ENCODE measurements around the gene TCF19.
"Not testable (repeated sequence)": the region's sequence is repeated elsewhere in the genome, so short reads cannot be mapped to it uniquely, and the experiment has no call there.

TCF19 gene

DNA sequence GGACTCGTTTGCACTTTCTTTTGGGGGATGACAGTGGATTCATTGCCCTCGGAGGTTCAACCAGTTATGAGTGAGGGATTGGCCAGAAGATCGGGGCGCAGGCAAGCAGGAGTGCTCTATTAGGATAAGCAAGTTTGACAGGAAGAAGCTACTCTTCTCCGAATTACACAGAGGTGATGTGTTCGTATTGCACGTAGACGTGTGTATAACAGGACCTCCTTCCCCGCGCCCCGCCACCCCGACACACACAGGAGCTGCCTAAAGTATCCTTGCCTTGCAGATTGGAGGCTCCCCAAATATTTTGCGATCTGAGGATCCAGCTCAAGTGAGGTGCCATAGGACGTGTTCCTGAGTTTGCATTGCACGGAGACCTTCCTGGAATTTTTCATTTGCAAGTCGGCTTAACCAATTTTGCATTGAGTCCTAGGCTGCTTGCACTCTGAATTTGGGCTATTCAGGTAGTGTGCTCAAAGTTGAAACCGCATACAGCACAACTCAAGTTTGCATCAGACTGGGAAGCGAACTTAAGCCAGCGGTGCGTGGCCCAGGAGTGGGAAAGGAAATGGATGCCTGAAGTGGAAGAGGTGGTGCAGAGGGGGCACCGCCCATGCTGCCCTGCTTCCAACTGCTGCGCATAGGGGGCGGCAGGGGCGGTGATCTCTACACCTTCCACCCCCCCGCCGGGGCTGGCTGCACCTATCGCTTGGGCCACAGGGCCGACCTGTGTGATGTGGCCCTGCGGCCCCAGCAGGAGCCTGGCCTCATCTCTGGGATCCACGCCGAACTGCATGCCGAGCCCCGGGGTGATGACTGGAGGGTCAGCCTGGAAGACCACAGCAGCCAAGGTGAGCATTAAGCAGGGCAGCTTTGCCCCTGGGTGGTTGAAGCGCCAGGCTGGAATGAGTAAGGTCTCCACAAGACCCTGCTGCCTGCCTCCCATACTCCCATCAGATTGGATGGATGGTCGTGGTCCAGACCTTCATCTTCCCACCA, 770 bp downstream of the TCF19 start:
- DNase-seq, result no peak

DNA sequence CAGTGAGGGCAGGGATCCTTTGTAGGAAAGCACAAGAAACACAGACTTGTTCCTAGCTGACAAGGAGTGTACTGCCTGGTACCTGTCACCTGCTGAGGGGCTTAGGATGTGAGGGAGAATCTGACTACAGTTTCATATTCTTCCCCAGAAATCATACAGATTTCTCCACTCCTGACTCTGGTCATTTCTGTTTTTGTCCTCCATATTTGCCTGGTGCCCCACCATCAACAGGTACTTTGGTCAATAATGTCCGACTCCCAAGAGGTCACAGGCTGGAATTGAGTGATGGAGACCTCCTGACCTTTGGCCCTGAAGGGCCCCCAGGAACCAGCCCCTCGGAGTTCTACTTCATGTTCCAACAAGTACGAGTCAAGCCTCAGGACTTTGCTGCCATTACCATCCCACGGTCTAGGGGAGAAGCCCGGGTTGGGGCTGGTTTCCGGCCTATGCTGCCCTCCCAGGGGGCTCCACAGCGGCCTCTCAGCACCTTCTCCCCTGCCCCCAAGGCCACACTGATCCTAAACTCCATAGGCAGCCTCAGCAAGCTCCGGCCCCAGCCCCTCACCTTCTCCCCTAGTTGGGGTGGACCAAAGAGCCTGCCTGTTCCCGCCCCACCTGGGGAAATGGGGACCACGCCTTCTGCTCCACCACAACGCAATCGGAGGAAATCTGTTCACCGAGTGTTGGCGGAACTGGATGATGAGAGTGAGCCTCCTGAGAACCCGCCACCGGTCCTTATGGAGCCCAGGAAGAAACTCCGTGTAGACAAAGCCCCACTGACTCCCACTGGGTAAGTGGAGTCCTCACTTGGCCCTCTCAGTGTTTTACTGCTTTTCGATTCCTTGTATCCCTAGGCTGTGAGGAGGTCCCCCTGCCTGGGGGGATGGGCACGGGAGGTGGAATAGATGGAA, 3.1 kb downstream of the TCF19 start:
- DNase-seq, result no peak

DNA sequence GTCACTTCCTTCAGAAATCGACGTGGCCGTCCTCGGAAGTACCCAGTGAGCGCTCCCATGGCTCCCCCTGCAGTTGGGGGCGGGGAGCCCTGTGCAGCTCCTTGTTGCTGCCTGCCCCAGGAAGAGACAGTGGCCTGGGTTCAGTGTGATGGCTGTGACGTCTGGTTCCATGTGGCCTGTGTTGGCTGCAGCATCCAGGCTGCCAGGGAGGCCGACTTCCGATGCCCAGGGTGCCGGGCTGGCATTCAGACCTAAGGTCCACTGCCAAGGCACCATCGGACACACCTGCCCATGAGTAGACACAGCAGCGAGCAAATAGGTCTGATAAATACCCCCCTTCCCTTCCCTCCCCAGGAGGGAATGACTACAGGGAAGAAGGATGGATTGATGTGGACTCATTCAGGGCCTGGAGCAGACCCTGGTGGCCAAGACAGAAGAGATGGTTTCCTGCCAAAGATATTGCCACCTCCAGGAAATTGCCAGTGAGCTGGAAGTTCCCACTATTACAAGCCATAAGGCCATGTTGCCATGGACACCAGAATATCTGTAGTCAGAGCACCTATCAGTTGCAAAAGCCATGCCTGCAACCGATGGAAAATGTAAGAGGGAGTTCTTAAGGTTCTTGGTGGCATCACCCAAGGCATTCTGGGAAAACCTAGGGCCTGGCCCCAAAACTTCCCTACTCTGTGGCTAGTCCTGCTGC, 4.2 kb downstream of the TCF19 start:
- no peak for DNase-seq

DNA sequence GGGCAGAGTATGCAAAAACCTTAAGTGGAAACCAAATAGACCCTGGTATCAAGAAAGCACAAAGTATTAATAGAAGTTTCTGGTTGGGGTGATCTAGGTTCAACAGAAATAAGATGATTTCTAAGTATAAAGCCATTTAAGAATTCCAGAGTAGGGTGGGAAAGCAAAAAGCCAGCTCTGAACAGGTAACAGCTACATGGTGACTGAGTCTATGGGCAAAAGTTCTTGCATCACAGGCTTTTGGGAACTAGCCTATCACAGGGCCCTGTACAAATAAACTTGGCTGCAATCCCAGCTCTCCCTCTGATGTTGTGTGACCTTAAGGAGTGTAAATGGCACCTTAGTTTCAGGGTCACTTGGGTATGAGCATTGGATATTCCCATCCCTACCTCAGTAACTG, 5.5 kb downstream of the TCF19 start:
- no peak for DNase-seq

DNA sequence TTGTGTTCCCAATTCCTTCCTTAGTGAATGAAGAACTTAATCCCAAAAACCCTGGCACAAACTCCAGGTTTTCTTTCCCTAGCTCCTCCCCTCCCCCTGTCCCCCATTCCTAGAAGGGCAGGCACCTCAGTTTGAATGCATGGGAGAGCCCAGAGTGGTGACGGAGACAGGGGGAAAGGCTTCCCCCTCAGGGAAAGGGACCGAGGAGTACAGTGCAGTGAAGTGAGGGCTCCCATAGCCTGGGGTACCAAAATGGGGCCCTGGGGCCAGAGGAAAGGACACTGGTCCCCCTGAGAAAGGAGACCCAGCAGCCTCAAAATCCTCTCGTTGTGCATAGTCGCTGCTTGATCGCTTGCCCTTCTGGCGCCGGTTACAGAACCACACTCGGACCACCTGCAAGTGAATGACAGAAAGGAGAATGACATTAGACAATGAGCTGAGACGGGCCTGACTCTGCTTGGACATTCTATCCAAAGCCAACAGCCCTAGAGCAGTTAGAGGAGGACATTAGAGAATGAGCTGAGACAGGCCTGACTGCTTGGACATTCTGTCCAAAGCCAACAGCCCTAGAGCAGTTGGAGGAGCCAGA, 6.2 kb downstream of the TCF19 start:
- DNase-seq, result not testable (repeated sequence)

DNA sequence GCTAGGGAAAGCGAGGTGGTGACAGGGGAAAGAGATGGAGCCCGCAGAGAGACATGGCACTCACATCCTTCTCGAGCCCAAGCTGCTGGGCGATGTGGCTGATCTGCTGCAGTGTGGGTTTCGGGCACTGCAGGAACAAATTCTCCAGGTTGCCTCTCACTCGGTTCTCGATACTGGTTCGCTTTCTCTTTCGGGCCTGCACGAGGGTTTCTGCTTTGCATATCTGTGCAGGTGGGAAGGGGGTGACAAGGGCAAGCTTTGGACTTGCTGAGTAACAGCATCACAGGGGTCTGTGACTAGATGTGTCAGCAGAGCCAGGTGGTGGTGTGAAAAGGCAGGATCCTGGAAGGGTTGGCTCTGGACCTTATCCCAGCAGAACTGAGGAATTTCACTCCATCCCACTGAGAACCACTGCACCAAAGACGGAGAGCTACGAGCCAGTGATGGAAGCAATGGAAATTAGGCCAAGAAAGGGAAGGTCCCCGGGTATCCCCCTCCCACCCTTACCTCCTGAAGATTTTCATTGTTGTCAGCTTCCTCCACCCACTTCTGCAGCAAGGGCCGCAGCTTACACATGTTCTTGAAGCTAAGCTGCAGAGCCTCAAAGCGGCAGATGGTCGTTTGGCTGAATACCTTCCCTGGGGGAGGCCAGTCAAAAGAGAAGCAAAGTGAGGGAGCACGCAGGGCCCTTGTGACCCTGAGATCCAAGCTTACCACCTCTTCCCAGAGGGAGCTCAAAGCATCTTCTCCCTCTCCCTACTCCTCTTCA, 6.9 kb downstream of the TCF19 start:
- not testable (repeated sequence) for DNase-seq

DNA sequence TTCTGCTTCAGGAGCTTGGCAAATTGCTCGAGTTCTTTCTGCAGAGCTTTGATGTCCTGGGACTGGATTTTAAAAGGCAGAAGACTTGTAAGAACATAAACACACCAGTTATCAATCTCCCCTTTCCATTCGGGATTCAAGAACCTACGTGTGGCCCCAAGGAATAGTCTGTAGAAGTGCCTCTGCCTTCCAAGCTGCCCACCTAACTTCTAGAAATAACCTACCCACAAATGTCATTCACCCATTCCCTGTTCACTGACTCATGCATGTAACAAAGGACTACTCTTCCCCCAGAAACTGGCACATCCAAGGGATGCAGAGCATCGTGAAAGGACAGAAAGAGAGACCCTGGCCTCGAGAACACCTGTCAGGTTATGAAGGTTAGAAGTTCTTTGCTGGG, 7.6 kb downstream of the TCF19 start:
- no peak for DNase-seq

DNA sequence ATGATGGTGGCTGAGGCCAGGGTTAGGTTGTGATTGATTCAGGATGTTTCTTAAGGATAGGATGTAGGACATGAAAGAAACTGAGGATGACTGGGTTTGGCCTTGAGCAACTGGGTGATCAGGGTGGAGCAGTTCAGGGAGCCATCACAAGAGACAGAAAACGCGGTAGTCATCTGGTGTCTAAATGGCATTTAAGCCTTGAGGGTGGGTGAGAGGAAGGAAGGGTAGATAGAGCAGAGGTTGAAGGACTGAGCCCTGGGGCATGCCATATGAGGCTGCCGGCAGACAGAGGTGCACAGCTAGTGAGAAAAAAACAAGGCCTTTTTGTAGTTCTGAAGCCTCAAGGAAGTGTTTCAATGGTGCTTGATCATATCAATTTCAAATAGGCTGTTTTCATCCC, 10.2 kb downstream of the TCF19 start:
- no peak for DNase-seq

DNA sequence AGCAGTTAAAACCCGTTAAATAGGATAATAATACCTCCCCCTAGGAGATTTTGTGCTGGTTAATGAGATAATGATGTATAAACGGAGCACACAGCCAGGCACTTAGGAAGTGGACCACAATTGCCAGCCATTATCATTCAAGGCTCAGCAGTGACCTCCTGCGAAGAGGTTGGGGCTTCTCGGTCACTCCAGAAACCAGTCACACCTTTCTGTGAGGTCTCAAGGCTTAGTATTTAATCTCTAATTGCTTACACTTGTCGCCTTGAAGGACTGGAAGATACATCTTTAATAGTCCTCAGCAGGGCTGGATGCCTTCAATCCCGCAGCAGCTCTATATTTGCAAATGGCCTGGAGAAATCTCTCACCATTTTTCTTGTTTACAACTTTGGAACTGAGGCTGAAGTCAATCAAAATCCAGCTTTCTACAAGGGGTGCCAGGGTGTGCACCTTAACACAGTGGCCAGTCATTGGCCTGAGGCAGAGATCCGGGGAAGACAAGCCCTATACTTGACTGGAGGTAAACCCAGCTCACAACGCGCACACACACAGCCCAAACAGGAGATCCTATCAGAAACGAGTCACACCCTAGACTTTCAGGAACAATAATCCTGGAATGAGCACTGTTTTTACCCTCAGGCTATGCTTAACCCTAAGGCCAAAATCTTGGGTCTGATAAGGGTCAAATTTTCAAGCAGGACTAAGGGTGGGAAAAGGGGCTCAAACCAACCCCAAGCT, 10.9 kb downstream of the TCF19 start:
- no peak for DNase-seq

DNA sequence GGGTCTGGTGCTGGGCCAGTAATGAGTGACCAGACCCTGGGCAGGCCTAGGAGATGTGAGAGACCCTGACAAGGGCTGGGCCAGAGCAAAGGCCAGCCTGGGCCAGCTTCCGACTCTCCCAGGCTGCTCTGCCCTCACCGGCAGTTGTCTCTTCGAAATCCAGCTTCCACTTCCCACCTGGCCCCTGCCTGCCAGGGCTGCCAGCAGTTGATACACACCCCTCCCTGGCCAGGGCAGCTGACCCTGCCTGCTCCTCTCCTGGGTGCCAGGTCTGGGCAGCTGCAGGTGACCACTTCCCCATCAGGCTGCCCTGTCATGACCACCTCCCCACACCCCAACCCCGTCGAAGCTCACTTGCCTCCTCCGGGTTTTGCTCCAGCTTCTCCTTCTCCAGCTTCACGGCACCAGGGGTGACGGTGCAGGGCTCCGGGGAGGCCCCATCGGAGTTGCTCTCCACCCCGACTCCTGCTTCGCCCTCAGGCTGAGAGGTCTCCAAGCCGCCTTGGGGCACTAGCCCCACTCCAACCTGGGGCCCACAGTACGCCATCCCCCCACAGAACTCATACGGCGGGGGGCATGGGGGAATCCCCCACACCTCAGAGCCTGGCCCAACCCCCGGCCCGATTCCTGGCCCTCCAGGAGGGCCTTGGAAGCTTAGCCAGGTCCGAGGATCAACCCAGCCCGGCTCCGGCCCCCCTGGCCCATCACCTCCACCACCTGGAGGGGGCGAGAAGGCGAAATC, 11.6 kb downstream of the TCF19 start:
- not testable (repeated sequence) for DNase-seq

DNA sequence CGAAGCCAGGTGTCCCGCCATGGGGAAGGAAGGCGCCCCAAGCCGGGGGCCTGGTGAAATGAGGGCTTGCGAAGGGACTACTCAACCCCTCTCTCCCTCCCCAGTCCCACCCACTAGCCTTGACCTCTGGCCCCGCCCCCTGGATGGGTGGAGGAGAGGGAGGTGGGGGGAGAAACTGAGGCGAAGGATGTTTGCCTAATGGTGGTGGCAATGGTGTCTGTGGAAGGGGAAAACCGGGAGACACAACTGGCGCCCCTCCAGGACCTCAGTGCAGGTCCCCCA, 12.2 kb downstream of the TCF19 start, which contains the start of gene POU5F1:
POU5F1 (minus strand) TSS at position 83 of the 282 bp plus-strand sequence; CDS start at position 21, 62 bp downstream.
- DNase-seq, result no peak

DNA sequence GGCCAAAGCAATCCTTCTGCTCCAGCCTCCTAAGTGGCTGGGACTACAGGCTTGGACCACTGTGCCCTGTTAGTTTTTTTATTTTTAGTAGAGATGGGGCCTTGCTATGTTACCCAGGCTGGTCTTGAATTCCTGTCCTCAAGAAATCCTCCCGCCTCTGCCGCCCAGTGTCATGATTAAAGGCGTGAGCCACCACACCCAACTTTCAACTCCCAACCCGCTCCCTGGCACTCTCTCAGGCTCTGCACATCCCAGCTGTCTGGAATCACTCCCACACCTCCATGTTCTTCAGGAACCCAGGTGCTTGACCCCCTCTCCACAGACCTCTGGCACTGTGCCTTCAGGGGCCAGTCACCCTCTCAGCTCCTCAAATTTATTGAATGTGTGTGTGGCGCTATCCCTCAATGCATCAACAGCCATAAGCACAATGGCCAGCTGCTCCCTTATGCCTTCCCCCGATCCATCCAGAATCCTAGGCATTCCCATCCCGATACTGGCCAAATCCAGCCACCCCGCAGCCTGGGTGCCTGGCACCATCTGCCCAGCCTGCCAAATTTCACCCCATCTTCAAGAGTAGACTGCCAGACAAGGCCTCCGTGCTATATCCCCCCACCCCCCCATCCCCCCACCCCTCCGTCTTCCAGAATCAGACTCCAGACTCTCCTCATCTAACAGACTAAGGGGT, 12.7 kb downstream of the TCF19 start:
- DNase-seq, result no peak

DNA sequence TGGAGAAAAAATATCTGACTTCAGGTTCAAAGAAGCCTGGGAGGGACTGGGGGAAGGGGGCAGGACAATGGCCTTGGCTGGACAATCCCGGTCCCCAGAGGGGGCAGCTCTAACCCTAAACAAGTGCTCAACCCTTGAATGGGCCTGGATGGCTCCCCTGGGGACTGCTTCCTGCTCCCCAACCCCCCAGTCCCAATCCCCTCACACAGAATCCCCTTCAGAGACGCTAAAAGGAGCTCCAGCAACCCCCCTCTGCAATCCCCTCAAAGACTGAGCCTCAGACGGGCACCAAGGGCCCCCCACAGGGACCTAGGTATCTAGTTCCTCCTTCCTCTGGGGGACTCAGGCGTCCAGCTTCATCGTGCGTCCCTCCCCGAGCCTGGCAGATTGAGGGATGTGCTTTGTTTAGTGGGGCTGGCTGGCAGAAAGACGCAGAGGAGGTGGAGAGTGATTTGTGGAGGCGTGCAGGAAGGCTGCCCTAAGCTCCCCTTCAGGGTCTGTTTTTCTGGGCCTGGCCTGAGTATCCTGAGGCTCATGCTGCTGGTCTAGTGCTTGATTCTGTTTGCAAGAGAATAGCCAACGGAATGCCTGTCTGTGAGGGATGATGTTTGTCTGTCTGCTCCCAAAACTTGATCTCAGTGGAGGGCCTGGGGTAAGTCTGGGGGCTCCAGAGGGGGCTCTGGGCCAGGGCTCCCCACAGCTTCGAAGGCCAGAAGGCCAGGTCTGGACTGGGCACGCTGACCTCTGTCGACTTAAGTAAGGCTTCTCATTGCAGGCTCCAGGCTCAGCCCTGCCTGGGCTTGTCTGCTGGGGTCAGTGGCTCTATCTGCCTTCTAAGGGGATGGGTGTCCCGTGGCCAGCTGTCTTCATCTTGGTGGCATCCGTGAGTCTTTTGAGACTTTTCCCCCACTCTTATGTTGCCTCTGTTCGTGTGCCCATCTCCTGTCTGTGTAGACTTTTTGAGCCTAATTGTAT, 13.8 kb downstream of the TCF19 start:
- no peak for DNase-seq

DNA sequence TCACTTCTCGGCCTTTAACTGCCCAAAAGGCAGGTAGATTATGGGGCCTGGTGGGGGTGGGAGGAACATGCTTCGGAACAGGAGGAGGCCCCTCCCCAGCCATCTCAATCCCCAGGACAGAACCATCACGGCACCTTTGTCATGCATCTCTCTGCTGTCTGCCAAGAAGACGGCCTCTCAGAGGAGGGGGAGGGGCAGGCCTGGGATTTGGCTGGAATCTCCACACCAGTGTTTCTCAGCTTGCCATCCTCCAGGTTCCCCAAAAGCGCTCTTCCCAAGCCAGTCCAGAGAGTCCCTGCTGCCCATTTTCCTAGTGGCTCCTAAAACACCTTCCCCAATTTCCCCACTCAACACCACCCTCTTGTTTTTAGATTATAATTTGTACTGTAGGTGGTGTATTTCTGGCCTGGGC, 14.6 kb downstream of the TCF19 start:
- no peak for DNase-seq

DNA sequence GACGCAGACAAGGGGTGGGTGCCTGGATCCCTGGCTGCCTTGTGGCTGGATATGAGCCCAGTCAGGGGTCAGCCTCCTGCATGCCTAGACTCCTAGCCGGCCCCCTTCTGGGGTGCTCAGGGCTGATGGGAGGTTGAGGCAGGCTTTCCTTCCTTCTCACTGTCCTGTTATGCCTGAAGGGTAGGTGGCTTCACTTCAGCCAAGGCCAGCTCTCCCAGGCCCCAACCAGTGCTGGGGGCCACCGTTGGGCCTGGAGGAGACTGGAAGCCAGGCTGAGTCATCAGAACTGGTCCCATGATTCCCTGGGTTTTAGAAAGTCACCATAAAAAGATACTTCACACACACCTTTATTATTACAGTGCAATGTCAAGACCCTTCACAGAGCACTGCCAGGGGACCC, 15.0 kb downstream of the TCF19 start:
- no peak for DNase-seq

DNA sequence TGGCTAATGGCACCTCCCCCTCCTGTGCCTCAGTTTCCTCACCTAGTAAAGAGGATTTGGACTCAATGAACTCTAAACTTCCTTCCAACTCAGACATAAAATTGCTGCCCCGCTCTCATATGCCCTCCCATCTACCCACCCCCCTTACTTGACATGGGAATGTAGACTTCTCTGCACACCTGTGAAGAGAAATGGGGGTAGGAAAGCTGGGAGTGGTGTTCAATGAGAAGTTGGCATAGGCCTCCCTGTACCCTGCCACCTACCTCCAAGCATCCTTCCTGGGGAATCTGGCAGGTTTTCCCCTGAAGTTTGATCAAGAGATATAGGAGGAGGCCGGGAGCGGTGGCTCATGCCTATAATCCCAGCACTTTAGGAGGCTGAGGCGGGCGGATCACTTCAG, 16.0 kb downstream of the TCF19 start:
- DNase-seq, result no peak

DNA sequence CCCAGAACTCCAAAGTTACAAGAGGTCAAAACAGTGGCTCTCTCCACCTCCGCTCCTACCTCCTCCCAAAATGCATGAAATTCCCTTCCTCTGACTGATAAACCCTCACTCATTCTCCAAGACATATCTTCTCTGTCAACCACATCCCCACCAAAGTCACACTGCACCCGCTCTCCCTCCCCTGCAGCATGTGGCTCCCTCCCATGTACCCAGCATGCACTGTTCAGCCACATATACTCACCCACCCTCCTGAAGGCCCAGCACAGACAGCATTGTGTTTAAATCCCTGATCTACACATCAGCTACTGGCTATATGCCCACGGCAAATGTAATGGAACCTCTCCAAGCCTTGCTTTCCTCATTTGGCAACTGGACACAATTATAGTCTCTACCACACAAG, 17.6 kb downstream of the TCF19 start:
- no peak for DNase-seq
